ENCODE measurements around the gene ADAMTS14. TPM values are rescaled to one million over a fixed set of nuclear protein-coding genes. Genes with fewer than 3 reads are reported as not detected.

The ADAMTS14 gene
- total RNA-seq, 1 donor from 2014 or later: 0.19 TPM

- TF ChIP-seq CTCF (conservative IDR thresholded peaks at IDR 0.05): no peak
- no peak for DNase-seq (ENCODE audit: low read depth, low spot score)
- no peaks in the 10 kb centered on the region for H3K4me1 Mint-ChIP-seq
Observed at GRCh38 chr10:70784471-70784870, 112.2 kb downstream of the ADAMTS14 start.

GRCh38 chr10:70785190-70785589 is 112.9 kb downstream of the ADAMTS14 start, which contains the start of gene TBATA:
Gene TBATA (minus strand): TSS chr10:70785377. CDS start chr10:70783379, 1,998 bp downstream.
- no peak for DNase-seq (ENCODE audit: low read depth, low spot score)
- Mint-ChIP-seq H3K27ac (ENCODE audit: unreplicated experiment) (no peak within 1 kb of the TSS), H3K4me3 (no peak within 1 kb of the TSS), H3K9me3 (no peaks in the 10 kb centered on the region), H3K36me3 (ENCODE audit: low read depth) (no peaks in the 10 kb centered on the region), H3K27me3 (ENCODE audit: low read depth) (no peaks in the 10 kb centered on the region), H3K4me1 (no peaks in the 10 kb centered on the region)
- TF ChIP-seq CTCF (conservative IDR thresholded peaks at IDR 0.05): no peak

More at GRCh38 chr10:70784471-70784870, 112.2 kb downstream of the ADAMTS14 start:
- Mint-ChIP-seq H3K9me3 (no peaks in the 10 kb centered on the region), H3K36me3 (ENCODE audit: low read depth) (no peaks in the 10 kb centered on the region), H3K4me3 (no peak overlapping the region), H3K27me3 (ENCODE audit: low read depth) (no peaks in the 10 kb centered on the region), H3K27ac (ENCODE audit: unreplicated experiment) (no peak overlapping the region)

- H3K27me3 Mint-ChIP-seq (ENCODE audit: low read depth): no peaks in the 10 kb centered on the region
- no peak for TF ChIP-seq CTCF (conservative IDR thresholded peaks at IDR 0.05)
- no peak overlapping the region for H3K4me3 Mint-ChIP-seq
- H3K36me3 Mint-ChIP-seq (ENCODE audit: low read depth): no peaks in the 10 kb centered on the region
- no peak overlapping the region for H3K27ac Mint-ChIP-seq (ENCODE audit: unreplicated experiment)
- no peaks in the 10 kb centered on the region for H3K9me3 Mint-ChIP-seq
- no peaks in the 10 kb centered on the region for H3K4me1 Mint-ChIP-seq
- no peak for DNase-seq (ENCODE audit: low read depth, low spot score)
Observed at GRCh38 chr10:70786799-70787415, 114.6 kb downstream of the ADAMTS14 start.

- H3K27me3 Mint-ChIP-seq (ENCODE audit: low read depth): no peaks in the 10 kb centered on the region
- no peak overlapping the region for H3K4me3 Mint-ChIP-seq
- no peaks in the 10 kb centered on the region for H3K4me1 Mint-ChIP-seq
- H3K9me3 Mint-ChIP-seq: peaks cover under 1% of the 10 kb centered on the region
- no peak for TF ChIP-seq CTCF (conservative IDR thresholded peaks at IDR 0.05)
- no peak for DNase-seq (ENCODE audit: low read depth, low spot score)
- no peaks in the 10 kb centered on the region for H3K36me3 Mint-ChIP-seq (ENCODE audit: low read depth)
- H3K27ac Mint-ChIP-seq (ENCODE audit: unreplicated experiment): no peak overlapping the region
Observed at GRCh38 chr10:70791386-70792039, 119.2 kb downstream of the ADAMTS14 start.

- H3K36me3 Mint-ChIP-seq (ENCODE audit: low read depth): no peaks in the 10 kb centered on the region
- H3K27me3 Mint-ChIP-seq (ENCODE audit: low read depth): peaks cover 4% of the 10 kb centered on the region
- H3K27ac Mint-ChIP-seq (ENCODE audit: unreplicated experiment): no peak overlapping the region
- no peaks in the 10 kb centered on the region for H3K4me1 Mint-ChIP-seq
- DNase-seq (ENCODE audit: low read depth, low spot score): no peak
- no peak for TF ChIP-seq CTCF (conservative IDR thresholded peaks at IDR 0.05)
- peaks cover 9% of the 10 kb centered on the region for H3K9me3 Mint-ChIP-seq
- no peak overlapping the region for H3K4me3 Mint-ChIP-seq
Observed at GRCh38 chr10:70795613-70796012, 123.3 kb downstream of the ADAMTS14 start.

All from neural crest cell (in vitro differentiated cells).